Activated CD8-positive, alpha-beta memory T cell treated with anti-CD3 and anti-CD28 coated beads, Interleukin-2, amount 50 U/mL, for 1 hour (primary cell): ENCODE data around the gene GATB.

Experiments
- DNase-seq: peaks from one replicate; pipeline ENCODE4 v3.0.0-alpha.2; 2020; ENCODE audit errors: extremely low read depth

The GATB gene

GRCh38 chr4:151673908-151674520 is 86.8 kb downstream of the GATB start:
- no peak for DNase-seq

- DNase-seq = no peak
Measured at GRCh38 chr4:151672996-151673395, 87.8 kb downstream of the GATB start.

- no peak for DNase-seq
Measured at GRCh38 chr4:151671541-151672059, 89.2 kb downstream of the GATB start.

- DNase-seq = no peak
Measured at GRCh38 chr4:151670843-151671242, 90.0 kb downstream of the GATB start.

GRCh38 chr4:151669990-151670389 is 90.8 kb downstream of the GATB start:
- DNase-seq = no peak

- DNase-seq = no peak
Measured at GRCh38 chr4:151668689-151669402, 92.0 kb downstream of the GATB start.

- DNase-seq = no peak
Measured at GRCh38 chr4:151667666-151668065, 93.1 kb downstream of the GATB start.

GRCh38 chr4:151667048-151667447 is 93.8 kb downstream of the GATB start:
- no peak for DNase-seq

GRCh38 chr4:151666501-151666900 is 94.3 kb downstream of the GATB start:
- no peak for DNase-seq

GRCh38 chr4:151665785-151666127 is 95.1 kb downstream of the GATB start:
- DNase-seq = no peak

- DNase-seq = no peak
Measured at GRCh38 chr4:151665022-151665784, 95.6 kb downstream of the GATB start.

GRCh38 chr4:151664289-151664688 is 96.5 kb downstream of the GATB start:
- no peak for DNase-seq

GRCh38 chr4:151663109-151663508 is 97.7 kb downstream of the GATB start:
- DNase-seq = no peak

- DNase-seq = no peak
Measured at GRCh38 chr4:151661873-151662272, 98.9 kb downstream of the GATB start.

GRCh38 chr4:151660676-151661075 is 100.1 kb downstream of the GATB start:
- DNase-seq = no peak

GRCh38 chr4:151659601-151660364 is 101.0 kb downstream of the GATB start:
- no peak for DNase-seq

- no peak for DNase-seq
Measured at GRCh38 chr4:151658959-151659600, 101.7 kb downstream of the GATB start.

- no peak for DNase-seq
Measured at GRCh38 chr4:151657896-151658295, 102.9 kb downstream of the GATB start.

GRCh38 chr4:151656058-151656457 is 104.7 kb downstream of the GATB start:
- no peak for DNase-seq

- no peak for DNase-seq
Measured at GRCh38 chr4:151653548-151653918, 107.3 kb downstream of the GATB start.

GRCh38 chr4:151652841-151653547 is 107.8 kb downstream of the GATB start:
- no peak for DNase-seq
